ENCODE measurements around the gene KIAA1217. TPM values are rescaled to one million over a fixed set of nuclear protein-coding genes. Genes with fewer than 3 reads are reported as not detected.

Gene KIAA1217
- total RNA-seq, 4 donors from 2014 or later, result 12.7 to 156 (median 34.8) TPM

GRCh38 chr10:24231200-24231599 is 22.3 kb downstream of the KIAA1217 start:
- ATAC-seq (ENCODE audit: low FRiP score) (no peak), DNase-seq (ENCODE audit: low spot score) (no peak)

DNA sequence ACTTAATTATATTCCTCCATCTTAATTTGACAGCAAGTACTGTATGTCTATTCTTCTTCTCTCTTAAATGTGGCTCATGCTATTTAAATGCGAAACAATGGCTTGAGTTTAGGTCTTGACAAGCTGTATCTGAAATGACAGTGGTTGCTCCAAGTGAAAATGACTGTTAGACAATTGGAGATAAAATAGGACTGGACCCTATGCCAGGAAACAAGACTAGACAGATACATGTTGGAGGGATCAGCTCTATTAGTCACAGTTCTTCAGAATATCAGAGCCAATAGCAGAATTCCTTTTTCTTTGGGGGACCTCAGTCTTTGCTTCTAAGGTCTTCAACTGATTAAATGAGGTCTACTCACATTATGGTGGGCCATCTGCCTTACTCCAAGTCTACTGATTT is 25.8 kb downstream of the KIAA1217 start:
- DNase-seq (ENCODE audit: low spot score) (no peak), ATAC-seq (ENCODE audit: low FRiP score) (no peak)
- TF ChIP-seq CTCF (IDR thresholded peaks at IDR 0.05), result no peak

More at GRCh38 chr10:24231200-24231599, 22.3 kb downstream of the KIAA1217 start:
- no peak for TF ChIP-seq CTCF (IDR thresholded peaks at IDR 0.05)

- no peak for TF ChIP-seq CTCF (IDR thresholded peaks at IDR 0.05)
- DNase-seq (ENCODE audit: low spot score) (no peak), ATAC-seq (ENCODE audit: low FRiP score) (no peak)
Observed at GRCh38 chr10:24235471-24235870, 26.5 kb downstream of the KIAA1217 start.

DNA sequence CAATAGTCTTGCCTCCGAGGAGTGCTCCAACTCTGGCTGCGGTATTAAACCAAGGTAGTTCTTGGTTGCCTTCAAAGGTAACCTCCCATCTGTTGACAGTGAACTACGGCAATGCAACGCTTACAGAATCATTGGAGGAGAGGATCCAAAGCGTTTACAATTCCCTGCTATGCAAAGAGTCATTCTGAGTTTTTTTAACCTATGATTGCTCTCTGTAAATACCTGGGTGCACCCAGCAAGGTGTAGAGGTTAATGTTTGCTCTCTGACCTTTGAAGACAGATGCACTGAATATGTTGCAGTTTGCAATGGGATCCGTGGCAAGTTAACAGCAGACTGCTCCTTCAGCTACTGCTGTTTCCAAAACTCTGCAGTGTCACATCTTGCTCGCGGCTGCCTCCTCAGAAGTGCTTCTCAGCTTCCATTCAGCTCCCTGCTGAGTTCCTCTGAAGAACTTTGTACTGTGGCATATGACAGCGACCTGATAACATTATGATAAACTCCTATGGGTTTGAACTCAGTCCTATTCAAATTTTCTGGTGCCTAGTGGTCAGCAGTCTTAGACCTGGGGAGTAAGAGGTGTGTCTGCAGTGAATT is 29.0 kb downstream of the KIAA1217 start:
- TF ChIP-seq CTCF (IDR thresholded peaks at IDR 0.05), result no peak
- ATAC-seq (ENCODE audit: low FRiP score) (no peak), DNase-seq (ENCODE audit: low spot score) (no peak)

- TF ChIP-seq CTCF (IDR thresholded peaks at IDR 0.05), result no peak
- ATAC-seq (ENCODE audit: low FRiP score), result no peak
- DNase-seq (ENCODE audit: low spot score), result no peak
Observed at GRCh38 chr10:24238519-24239247, 29.7 kb downstream of the KIAA1217 start.

GRCh38 chr10:24239289-24240040 is 30.5 kb downstream of the KIAA1217 start:
- TF ChIP-seq CTCF (IDR thresholded peaks at IDR 0.05), result no peak
- ATAC-seq (ENCODE audit: low FRiP score), result no peak
- no peak for DNase-seq (ENCODE audit: low spot score)
